Panc1 (cell line): Measurements from ENCODE around the gene CDK11B. TPM values are rescaled to one million over a fixed set of nuclear protein-coding genes. Genes with fewer than 3 reads are reported as not detected.

Experiments
- ATAC-seq: fragments of 200-7000 bp; cut with Tn5 transposase; 2 replicates; pipeline ENCODE4 v1.9.1; 2020; ENCODE audit warnings: mild to moderate bottlenecking, moderate library complexity
- BruUV-seq: library from RNA; stranded (reverse); fragments of 400-500 nt; replicated peaks from 2 replicates; lab custom pipeline; 2021; lab: Mats Ljungman, UMichigan
- CTCF ChIA-PET: fragments of 300-600 bp; sonication (Branson Sonifier 250); formaldehyde crosslinking; loops from one replicate; lab custom pipeline; 2022; ENCODE audit warnings: antibody characterized with exemption; lab: Charles Lee
- POLR2A ChIA-PET: fragments of 300-600 bp; sonication (Branson Sonifier 250); formaldehyde crosslinking; loops from one replicate; lab custom pipeline; 2022; ENCODE audit warnings: antibody characterized with exemption; lab: Charles Lee
- DNase-seq: peaks from one replicate; pipeline ENCODE4 v3.0.0-alpha.2; 2010; ENCODE audit warnings: low read depth, low spot score
- H3K27ac ChIP-seq: 2 replicates; pipeline ENCODE4 v1.5.1; 2011; ENCODE audit warnings: mild to moderate bottlenecking, low read length, inconsistent platforms
- H3K27me3 ChIP-seq: fragments of 200-500 bp; sonication (Bioruptor generic); 2 replicates; pipeline ENCODE4 v1.6.0; 2014; ENCODE audit warnings: low read length, inconsistent platforms; ENCODE audit not compliant: control insufficient read depth, insufficient read depth
- H3K36me3 ChIP-seq: fragments of 200-500 bp; sonication (Bioruptor generic); 2 replicates; pipeline ENCODE4 v1.5.1; 2014; ENCODE audit warnings: inconsistent platforms, mild to moderate bottlenecking, low read length, moderate library complexity; ENCODE audit not compliant: control insufficient read depth, insufficient read depth
- H3K4me1 ChIP-seq: 2 replicates; pipeline ENCODE4 v1.5.1; 2011; ENCODE audit warnings: inconsistent platforms, mild to moderate bottlenecking, low read length, moderate library complexity; ENCODE audit not compliant: control insufficient read depth, insufficient read depth
- H3K4me3 ChIP-seq, 2 experiments: 2 replicates each; pipeline ENCODE4 v1.5.1; 2011 to 2012; ENCODE audit warnings: low read depth in 2 of 2, low read length in 2 of 2, mild to moderate bottlenecking in 2 of 2, inconsistent platforms in 1 of 2, moderate library complexity in 1 of 2
- H3K9me3 ChIP-seq: fragments of 200-500 bp; sonication (Bioruptor generic); 2 replicates; pipeline ENCODE4 v1.5.1; 2014; ENCODE audit warnings: low read depth, mild to moderate bottlenecking, inconsistent platforms, low read length, moderate library complexity; ENCODE audit not compliant: control insufficient read depth, insufficient read depth
- CTCF ChIP-seq: fragments of 450-650 bp; IDR thresholded peaks from 2 replicates; pipeline ENCODE4 v1.5.1; 2017; ENCODE audit warnings: mild to moderate bottlenecking
- POLR2AphosphoS5 ChIP-seq: IDR thresholded peaks from 2 replicates; pipeline ENCODE4 v1.6.1; 2012; ENCODE audit warnings: mild to moderate bottlenecking, low read depth, low read length, moderate library complexity
- REST ChIP-seq, 2 experiments: IDR thresholded peaks; 2 replicates each; pipeline ENCODE4 v1.6.1; 2011 to 2012; ENCODE audit warnings: low read depth in 2 of 2, control low read depth in 1 of 2, low read length in 1 of 2, mild to moderate bottlenecking in 1 of 2, moderate library complexity in 1 of 2; ENCODE audit not compliant: insufficient read depth in 1 of 2
- SIN3A ChIP-seq: IDR thresholded peaks from 2 replicates; pipeline ENCODE4 v1.6.1; 2012; ENCODE audit warnings: low read depth, mild to moderate bottlenecking, low read length, moderate library complexity, borderline replicate concordance; ENCODE audit not compliant: insufficient read depth
- TCF7L2 ChIP-seq: IDR thresholded peaks from 2 replicates; pipeline ENCODE4 v1.6.1; 2011; ENCODE audit warnings: mild to moderate bottlenecking, low read depth, low read length, inconsistent platforms
- in situ Hi-C: cut with HindIII; loops from 2 replicates; pipeline ENCODE4 v1.10.0; 2016; ENCODE audit warnings: low sequenced_read_pairs, low pct_unique_long_range_greater_than_20kb
- intact Hi-C: fragments of 100-400 bp; cut with micrococcal nuclease; formaldehyde crosslinking; loops from one replicate; pipeline ENCODE4 v1.10.0; 2022; ENCODE audit not compliant: unreplicated experiment
- total RNA-seq: library from RNA; stranded (reverse); gene quantifications from one replicate; pipeline ENCODE4 v1.2.1, GENCODE V29; 2021; ENCODE audit not compliant: unreplicated experiment

CDK11B gene
- total RNA-seq, 1 experiment from 2014 or later: 36.5 TPM

GRCh38 chr1:1605724-1606123, 53.1 kb downstream of the CDK11B start:
- H3K27me3 ChIP-seq: no peaks in the 10 kb centered on the region
- H3K4me1 ChIP-seq: peaks cover 2% of the 10 kb centered on the region; the same call in 1 of the 2 replicates
- POLR2A ChIA-PET: no interaction called here
- ATAC-seq (no peak), DNase-seq (no peak)
- CTCF ChIA-PET: no interaction called here
- no peaks in the 10 kb centered on the region for H3K9me3 ChIP-seq
- in situ Hi-C loops: no loop called here
- no peak overlapping the region for H3K27ac ChIP-seq
- H3K36me3 ChIP-seq: no peaks in the 10 kb centered on the region
- no TSS peak for BruUV-seq
- intact Hi-C loops: no loop called here
- TF ChIP-seq REST (IDR thresholded peaks at IDR 0.05; ENCODE audit: insufficient read depth in 1 of 2, low read depth in 2 of 2, low read length in 1 of 2) (no peak), TCF7L2 (no peak), CTCF (no peak), POLR2AphosphoS5 (no peak), SIN3A (no peak)
- H3K4me3 ChIP-seq: no peak overlapping the region

- BruUV-seq: no TSS peak
- ChIA-PET CTCF (no interaction called here), POLR2A (no interaction called here)
- no peak for TF ChIP-seq SIN3A
- TF ChIP-seq REST (IDR thresholded peaks at IDR 0.05; ENCODE audit: insufficient read depth in 1 of 2, low read depth in 2 of 2, low read length in 1 of 2): no peak
- Histone ChIP-seq H3K36me3 (no peaks in the 10 kb centered on the region), H3K9me3 (no peaks in the 10 kb centered on the region), H3K27ac (no peak overlapping the region), H3K4me3 (no peak overlapping the region), H3K27me3 (no peaks in the 10 kb centered on the region), H3K4me1 (peaks cover 3% of the 10 kb centered on the region; the same call in 1 of the 2 replicates)
- in situ Hi-C loops: no loop called here
- ATAC-seq (peak; percentile 17; the same call in 1 of the 2 replicates), DNase-seq (no peak)
- intact Hi-C loops: no loop called here
Observed at GRCh38 chr1:1605034-1605591, 53.7 kb downstream of the CDK11B start.
